WI38 (cell line): ENCODE measurements around the gene POU6F1.

ENCODE experiments used
- H3K4me3 ChIP-seq: 2 replicates; pipeline ENCODE4 v1.5.1; 2011; ENCODE audit warnings: low read depth, mild to moderate bottlenecking, control low read depth, low read length
- CTCF ChIP-seq: IDR thresholded peaks from 2 replicates; pipeline ENCODE4 v1.5.1; 2012; ENCODE audit warnings: low read depth, mild to moderate bottlenecking, control low read depth, low read length

Gene POU6F1

GRCh38 chr12:51253276-51253675 lies 35.4 kb upstream of the POU6F1 start:
- TF ChIP-seq CTCF: no peak
- no peak overlapping the region for H3K4me3 ChIP-seq

GRCh38 chr12:51247523-51248206 lies 29.8 kb upstream of the POU6F1 start:
- H3K4me3 ChIP-seq: no peak overlapping the region
- no peak for TF ChIP-seq CTCF

GRCh38 chr12:51246254-51246853 lies 28.5 kb upstream of the POU6F1 start:
- H3K4me3 ChIP-seq: no peak overlapping the region
- no peak for TF ChIP-seq CTCF

- no peak overlapping the region for H3K4me3 ChIP-seq
- TF ChIP-seq CTCF: no peak
Measured at GRCh38 chr12:51245476-51246253, 27.8 kb upstream of the POU6F1 start.

DNA sequence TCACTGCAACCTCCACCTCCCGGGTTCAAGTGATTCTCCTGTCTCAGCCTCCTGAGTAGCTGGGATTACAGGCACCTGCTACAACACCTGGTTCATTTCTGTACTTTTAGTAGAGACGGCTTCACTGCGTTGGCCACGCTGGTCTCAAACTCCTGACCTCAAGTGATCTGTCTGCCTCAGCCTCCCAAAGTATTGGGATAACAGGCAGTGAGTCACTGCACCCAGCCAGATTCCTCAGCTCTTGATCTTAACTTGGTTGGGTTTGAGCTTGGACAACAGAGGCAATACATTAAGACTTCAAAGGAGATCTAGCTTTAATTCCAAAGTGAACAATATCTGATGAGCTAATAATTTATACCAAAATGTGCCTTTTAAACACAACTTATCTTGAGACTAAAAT lies 26.4 kb upstream of the POU6F1 start:
- no peak for TF ChIP-seq CTCF
- no peak overlapping the region for H3K4me3 ChIP-seq

GRCh38 chr12:51242876-51243275 lies 25.0 kb upstream of the POU6F1 start:
- H3K4me3 ChIP-seq: no peak overlapping the region
- no peak for TF ChIP-seq CTCF

GRCh38 chr12:51242120-51242519 lies 24.3 kb upstream of the POU6F1 start:
- TF ChIP-seq CTCF: no peak
- no peak overlapping the region for H3K4me3 ChIP-seq
